Endothelial cell of umbilical vein (primary cell): ENCODE data around the gene MYPN. TPM values are rescaled to one million over a fixed set of nuclear protein-coding genes. Genes with fewer than 3 reads are reported as not detected.

Experiments
- BruUV-seq: library from RNA; stranded (reverse); fragments of 400-500 nt; replicated peaks from 2 replicates; lab custom pipeline; 2021; lab: Mats Ljungman, UMichigan
- CTCF ChIA-PET: fragments of 300-600, 350-600 bp; sonication (Branson Sonifier 250); formaldehyde crosslinking; loops from one replicate; lab custom pipeline; 2021; ENCODE audit warnings: antibody characterized with exemption, inconsistent platforms; lab: Charles Lee
- POLR2A ChIA-PET: fragments of 300-600, 350-600 bp; sonication (Branson Sonifier 250); formaldehyde crosslinking; loops from one replicate; lab custom pipeline; 2021; ENCODE audit warnings: antibody characterized with exemption, inconsistent platforms; lab: Charles Lee
- DNase-seq: peaks from one replicate; pipeline ENCODE4 v3.0.0-alpha.2; 2011; ENCODE audit warnings: low read depth, low spot score
- FAIRE-seq: peaks from 2 replicates; lab custom pipeline; 2011; peaks lifted over from hg19 to GRCh38; lab: Jason Lieb, UNC
- H2AFZ ChIP-seq: 2 replicates; pipeline ENCODE4 v1.6.0; 2012; ENCODE audit warnings: low read depth, low read length, control low read depth, inconsistent platforms
- H3K27ac ChIP-seq: 2 replicates; pipeline ENCODE4 v1.5.1; 2011; ENCODE audit warnings: low read depth, mild to moderate bottlenecking, control low read depth, low read length, moderate library complexity; ENCODE audit not compliant: insufficient read depth
- H3K27me3 ChIP-seq, 2 experiments: 2 replicates each; pipeline versions ENCODE4 v1.6.0 to v1.6.1; 2011; ENCODE audit warnings: low read length in 2 of 2, mixed read lengths in 1 of 2; ENCODE audit not compliant: control insufficient read depth in 2 of 2, insufficient read depth in 2 of 2
- H3K36me3 ChIP-seq, 2 experiments: 2 replicates in 1 of 2; 3 replicates in 1 of 2; pipeline ENCODE4 v1.5.1; 2011; ENCODE audit warnings: low read length in 2 of 2, mild to moderate bottlenecking in 1 of 2, moderate library complexity in 1 of 2; ENCODE audit not compliant: control insufficient read depth in 2 of 2, insufficient read depth in 2 of 2; ENCODE audit errors: extremely low read depth in 1 of 2
- H3K4me1 ChIP-seq: 3 replicates; pipeline ENCODE4 v1.5.1; 2011; ENCODE audit warnings: mild to moderate bottlenecking, low read length; ENCODE audit not compliant: control insufficient read depth, insufficient read depth; ENCODE audit errors: extremely low read depth
- H3K4me2 ChIP-seq: 2 replicates; pipeline ENCODE4 v1.6.1; 2011; ENCODE audit warnings: low read length, control low read depth, mixed read lengths; ENCODE audit not compliant: insufficient read depth
- H3K4me3 ChIP-seq, 3 experiments: fragments of 200-600 bp in 1 of 3; sonication (generic), shearing (Covaris generic) in 1 of 3; replicated peaks in 1 of 3; 2 replicates each; pipeline ENCODE4 v1.5.1; 2011 to 2016; ENCODE audit warnings: control low read depth in 3 of 3, low read length in 3 of 3, mild to moderate bottlenecking in 2 of 3, inconsistent platforms in 1 of 3, low read depth in 1 of 3, moderate library complexity in 1 of 3; ENCODE audit not compliant: insufficient read depth in 1 of 3
- H3K79me2 ChIP-seq: 2 replicates; pipeline ENCODE4 v1.6.0; 2012; ENCODE audit warnings: low read length, inconsistent platforms; ENCODE audit not compliant: control insufficient read depth, insufficient read depth
- H3K9ac ChIP-seq: replicated peaks from 2 replicates; pipeline ENCODE3; 2011; ENCODE audit warnings: low read length, control low read depth; ENCODE audit not compliant: insufficient read depth; ENCODE audit errors: extremely low read depth
- H3K9me1 ChIP-seq: replicated peaks from 3 replicates; pipeline ENCODE4 v1.6.0; 2011; ENCODE audit warnings: mild to moderate bottlenecking, low read length; ENCODE audit not compliant: control insufficient read depth, insufficient read depth; ENCODE audit errors: extremely low read depth
- H3K9me3 ChIP-seq: replicated peaks from 2 replicates; pipeline ENCODE4 v1.5.1; 2012; ENCODE audit warnings: low read length, inconsistent platforms; ENCODE audit not compliant: control insufficient read depth, insufficient read depth
- H4K20me1 ChIP-seq: replicated peaks from 2 replicates; pipeline ENCODE3; 2011; ENCODE audit warnings: mild to moderate bottlenecking, low read length; ENCODE audit not compliant: control insufficient read depth, insufficient read depth; ENCODE audit errors: extremely low read depth
- CTCF ChIP-seq, 2 donors: IDR thresholded peaks; 1 replicate in 1 of 2; 2 replicates in 1 of 2; pipeline ENCODE4 v1.5.1; 2011; ENCODE audit warnings: low read length in 2 of 2, mild to moderate bottlenecking in 2 of 2, moderate library complexity in 2 of 2, control low read depth in 1 of 2, inconsistent platforms in 1 of 2, low read depth in 1 of 2; ENCODE audit not compliant: insufficient read depth in 1 of 2; ENCODE audit errors: extremely low read depth in 1 of 2
- EZH2 ChIP-seq: IDR thresholded peaks from 2 replicates; pipeline ENCODE4 v1.6.1; 2012; ENCODE audit warnings: borderline replicate concordance, low read depth, mild to moderate bottlenecking, moderate library complexity, low read length, inconsistent platforms; ENCODE audit not compliant: severe bottlenecking
- FOS ChIP-seq: IDR thresholded peaks from 2 replicates; pipeline ENCODE4 v1.6.1; 2011; ENCODE audit warnings: mild to moderate bottlenecking, low read length, moderate library complexity, borderline replicate concordance; ENCODE audit not compliant: insufficient read depth
- GATA2 ChIP-seq: IDR thresholded peaks from 2 replicates; pipeline ENCODE4 v1.7.0; 2011; ENCODE audit warnings: low read depth, mild to moderate bottlenecking, moderate library complexity, mixed read lengths, low read length; ENCODE audit not compliant: insufficient read length, insufficient read depth
- JUN ChIP-seq: IDR thresholded peaks from 2 replicates; pipeline ENCODE4 v1.6.1; 2011; ENCODE audit warnings: borderline replicate concordance, low read depth; ENCODE audit not compliant: insufficient read length, insufficient read depth
- MYC ChIP-seq: IDR thresholded peaks from one replicate; pipeline ENCODE4 v1.6.1; 2011; ENCODE audit warnings: mild to moderate bottlenecking, low read depth, low read length
- POLR2A ChIP-seq: IDR thresholded peaks from 2 replicates; pipeline ENCODE4 v1.6.1; 2012; ENCODE audit warnings: low read depth, mild to moderate bottlenecking, control low read depth, low read length
- POLR2AphosphoS5 ChIP-seq: IDR thresholded peaks from 2 replicates; pipeline ENCODE4 v1.6.1; 2012; ENCODE audit warnings: low read depth, mild to moderate bottlenecking, control low read depth, low read length, moderate library complexity; ENCODE audit not compliant: insufficient read depth
- dilution Hi-C: fragments of 300-500 bp; cut with MboI; formaldehyde crosslinking; loops from one replicate; pipeline ENCODE4 v1.15.0; 2019; ENCODE audit warnings: low sequenced_read_pairs; ENCODE audit not compliant: extremely low pct_ligation_motif_present
- intact Hi-C: fragments of 100-400 bp; cut with micrococcal nuclease; formaldehyde crosslinking; loops from one replicate; pipeline ENCODE4 v1.10.0; 2022
- polyA plus RNA-seq, 4 experiments: library from polyadenylated mRNA; depleted of rRNA in 3 of 4; stranded (reverse) in 3 of 4; unstranded in 1 of 4; fragments of >200 nt; gene quantifications; 2 replicates each; pipeline versions ENCODE4 v1.2.1 to v1.2.3, GENCODE V29; 2011 to 2012; ENCODE audit warnings: missing spikeins in 1 of 4
- total RNA-seq: library from RNA; stranded (reverse); gene quantifications from 2 replicates; pipeline ENCODE4 v1.2.3, GENCODE V29; 2021
- TF ChIP-seq, protein P1 (sequence below): IDR thresholded peaks from 2 replicates; pipeline ENCODE4 v1.6.1; 2011; ENCODE audit not compliant: insufficient read depth, insufficient read length

Gene MYPN
- total and polyA plus RNA-seq, 2 donors (not counting 3 experiments of a cell fraction or from before 2014, with no cell fraction given): 0.01 TPM; not detected in 1

GRCh38 chr10:68111584-68111983, 2.3 kb downstream of the MYPN start:
- POLR2A ChIA-PET: no interaction called here
- CTCF ChIA-PET: interaction anchor here (1.3 kb wide), 1 partner anchor 9 kb away, joined by 3 read pairs; no protein-coding TSS in a partner anchor
- dilution Hi-C loops: no loop called here

GRCh38 chr10:68112837-68113236, 3.5 kb downstream of the MYPN start:
- POLR2A ChIA-PET: no interaction called here
- DNase-seq (no peak), FAIRE-seq (no peak)
- TF ChIP-seq CTCF (IDR thresholded peaks at IDR 0.05; ENCODE audit: extremely low read depth in 1 of 2, insufficient read depth in 1 of 2, low read depth in 1 of 2, low read length in 2 of 2) (no peak), POLR2AphosphoS5 (no peak), GATA2 (no peak), JUN (no peak), POLR2A (no peak), FOS (no peak), EZH2 (no peak), MYC (no peak)
- TF ChIP-seq, protein P1, sequence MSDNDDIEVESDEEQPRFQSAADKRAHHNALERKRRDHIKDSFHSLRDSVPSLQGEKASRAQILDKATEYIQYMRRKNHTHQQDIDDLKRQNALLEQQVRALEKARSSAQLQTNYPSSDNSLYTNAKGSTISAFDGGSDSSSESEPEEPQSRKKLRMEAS: no peak
- intact Hi-C loops: no loop called here
- H3K36me3 ChIP-seq: no peaks in the 10 kb centered on the region
- CTCF ChIA-PET: interaction anchor here (0.9 kb wide), 1 partner anchor 43 kb away, joined by 4 read pairs; no protein-coding TSS in a partner anchor
- H3K4me2 ChIP-seq: no peak overlapping the region
- H3K4me3 ChIP-seq: no peak overlapping the region
- BruUV-seq: no TSS peak
- H3K9me1 ChIP-seq: no peaks in the 10 kb centered on the region
- no peaks in the 10 kb centered on the region for H3K9me3 ChIP-seq
- no peaks in the 10 kb centered on the region for H3K27me3 ChIP-seq
- H3K9ac ChIP-seq: no peak overlapping the region
- H3K79me2 ChIP-seq: no peaks in the 10 kb centered on the region
- no peak overlapping the region for H2AFZ ChIP-seq
- H4K20me1 ChIP-seq: no peaks in the 10 kb centered on the region
- dilution Hi-C loops: no loop called here
- no peak overlapping the region for H3K27ac ChIP-seq
- H3K4me1 ChIP-seq: no peaks in the 10 kb centered on the region

More at GRCh38 chr10:68111584-68111983, 2.3 kb downstream of the MYPN start:
- intact Hi-C loops: no loop called here
- DNase-seq (no peak), FAIRE-seq (no peak)
- Histone ChIP-seq H3K36me3 (no peaks in the 10 kb centered on the region), H3K27me3 (no peaks in the 10 kb centered on the region), H4K20me1 (no peaks in the 10 kb centered on the region), H3K9me1 (no peaks in the 10 kb centered on the region), H3K9ac (no peak overlapping the region), H3K27ac (no peak overlapping the region), H3K79me2 (no peaks in the 10 kb centered on the region), H3K4me3 (no peak overlapping the region), H2AFZ (no peak overlapping the region), H3K4me2 (no peak overlapping the region), H3K4me1 (no peaks in the 10 kb centered on the region), H3K9me3 (no peaks in the 10 kb centered on the region)
- TF ChIP-seq CTCF (IDR thresholded peaks at IDR 0.05; ENCODE audit: extremely low read depth in 1 of 2, insufficient read depth in 1 of 2, low read depth in 1 of 2, low read length in 2 of 2): no peak
- no TSS peak for BruUV-seq
